HG03280 (cell line): ENCODE measurements around the gene RBBP8.
"Not testable (repeated sequence)": the region's sequence is repeated elsewhere in the genome, so short reads cannot be mapped to it uniquely, and the experiment has no call there.

ENCODE experiments used
- ATAC-seq: cut with Tn5 transposase; IDR thresholded peaks from one replicate; pipeline ENCODE4 v1.9.1; 2021; ENCODE audit warnings: mild to moderate bottlenecking, moderate library complexity; ENCODE audit not compliant: unreplicated experiment

The RBBP8 gene

DNA sequence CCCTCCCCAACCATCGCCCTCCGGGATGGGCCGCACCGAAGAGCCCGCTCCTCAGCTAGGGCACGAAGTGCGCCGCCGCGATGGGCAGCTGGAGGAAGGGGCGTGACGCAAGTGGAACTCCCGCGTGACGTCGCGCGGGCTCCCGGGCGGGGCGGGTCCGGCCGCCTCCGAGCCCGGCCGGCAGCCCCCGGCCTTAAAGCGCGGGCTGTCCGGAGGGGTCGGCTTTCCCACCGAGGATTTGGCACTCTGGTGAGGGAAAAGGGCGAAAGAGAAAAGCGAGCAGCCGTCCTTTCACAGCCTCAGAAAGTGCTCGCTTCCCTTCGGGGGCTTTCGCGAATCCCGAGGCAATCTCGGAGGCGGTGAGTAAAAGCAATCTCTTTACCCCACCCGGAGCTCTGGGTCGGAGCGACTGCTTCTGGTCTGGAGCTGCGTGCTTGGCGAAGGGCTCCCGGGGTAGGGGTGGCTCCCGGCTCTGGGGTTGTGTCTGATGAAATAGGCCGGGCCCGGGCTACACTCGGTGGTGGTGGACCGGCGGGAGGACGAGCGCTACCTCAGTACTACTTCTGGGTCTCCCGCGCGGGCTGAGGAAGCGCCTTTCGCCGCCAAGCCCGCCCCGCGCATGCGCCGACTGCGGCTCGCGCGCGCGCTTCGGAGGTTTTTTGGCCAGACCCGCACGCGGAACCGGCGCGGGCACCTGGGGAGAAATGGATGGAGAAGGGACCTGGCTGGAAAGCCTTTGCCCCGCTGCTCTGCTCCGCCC is at the start of gene RBBP8:
Gene RBBP8, plus strand, starts transcription at position 123 of the 760 bp plus-strand sequence. CDS start 3,524 bp downstream, outside the sequence.
- ATAC-seq = peak; percentile 81

DNA sequence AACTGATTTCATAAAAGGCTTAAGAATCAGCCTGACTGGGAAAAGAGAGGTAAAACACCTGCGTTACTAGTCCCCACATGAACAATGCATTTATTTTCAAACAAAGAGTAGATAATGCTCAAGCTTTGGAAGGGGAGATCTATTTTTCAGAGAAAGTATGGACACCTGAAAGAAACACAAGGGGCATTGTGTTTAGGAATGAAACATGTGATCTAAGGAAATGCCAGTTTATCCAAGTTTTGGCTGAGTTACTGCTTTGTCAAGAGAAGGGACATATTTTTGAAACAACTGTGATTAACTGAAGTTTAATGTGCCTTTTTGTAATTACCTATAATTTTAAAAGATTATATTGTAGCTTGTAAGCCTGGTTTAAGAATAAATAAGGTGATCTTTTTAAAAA is 49.3 kb upstream of the RBBP8 start:
- no peak for ATAC-seq

DNA sequence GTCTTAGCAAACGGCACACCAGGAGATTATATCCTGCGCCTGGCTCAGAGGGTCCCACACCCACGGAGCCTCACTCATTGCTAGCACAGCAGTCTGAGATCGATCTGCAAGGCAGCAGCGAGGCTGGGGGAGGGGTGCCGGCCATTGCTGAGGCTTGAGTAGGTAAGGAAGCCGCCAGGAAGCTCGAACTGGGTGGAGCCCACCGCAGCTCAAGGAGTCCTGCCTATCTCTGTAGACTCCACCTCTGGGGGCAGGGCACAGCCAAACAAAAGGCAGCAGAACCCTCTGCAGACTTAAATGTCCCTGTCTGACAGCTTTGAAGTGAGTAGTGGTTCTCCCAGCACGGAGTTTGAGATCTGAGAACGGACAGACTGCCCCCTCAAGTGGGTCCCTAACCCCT is 47.4 kb upstream of the RBBP8 start:
- ATAC-seq = not testable (repeated sequence)

DNA sequence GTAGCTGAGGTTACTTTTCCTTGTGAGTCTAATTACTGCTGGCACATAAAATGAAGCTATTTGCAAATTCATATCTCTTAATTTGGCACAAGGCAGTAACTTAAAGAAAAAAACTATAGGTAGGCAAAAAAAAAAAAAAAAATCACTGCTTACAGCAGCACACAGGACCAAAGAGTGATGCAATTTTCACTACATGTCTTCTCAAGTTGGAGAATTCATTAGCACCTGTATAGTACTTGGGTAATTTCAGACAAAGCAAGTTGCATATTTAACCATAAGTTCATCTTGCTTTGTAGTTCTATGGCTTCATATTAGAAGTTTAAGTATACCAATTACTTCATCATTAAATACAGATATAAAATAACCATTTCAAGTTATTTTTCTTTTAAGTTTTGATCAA is 33.7 kb upstream of the RBBP8 start:
- no peak for ATAC-seq

DNA sequence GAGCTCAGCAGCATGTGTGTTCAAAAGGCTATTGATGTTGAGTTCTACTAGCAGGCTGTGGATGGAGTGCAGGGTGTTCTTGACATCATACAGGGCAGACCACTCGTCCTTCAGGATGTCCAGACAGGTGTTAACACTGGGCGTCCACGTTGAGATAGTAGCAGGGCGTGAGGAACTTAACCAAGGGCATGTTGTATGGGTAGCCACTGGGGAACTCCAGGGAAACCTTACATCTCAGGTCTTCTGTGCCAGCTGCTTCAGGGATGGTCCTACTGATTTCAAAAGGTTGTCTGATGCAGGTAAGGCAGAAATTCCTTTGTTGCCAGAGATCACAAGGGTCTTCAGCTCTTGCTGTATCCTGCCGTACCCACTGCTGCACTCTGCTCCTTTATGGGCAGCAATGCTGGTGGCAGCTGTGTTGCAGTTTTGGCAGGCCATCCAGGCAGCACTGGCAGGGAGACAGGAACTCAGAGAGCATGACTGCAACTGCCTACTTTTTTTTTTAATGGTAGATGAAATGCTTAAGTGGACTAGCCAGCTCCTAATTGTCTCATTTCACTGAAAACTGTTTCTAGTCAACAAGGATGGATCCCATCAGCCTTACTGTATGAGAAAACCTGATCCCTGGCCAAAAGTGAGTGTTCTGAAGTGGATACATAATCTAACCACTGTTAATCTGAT is 32.4 kb upstream of the RBBP8 start:
- ATAC-seq = no peak

DNA sequence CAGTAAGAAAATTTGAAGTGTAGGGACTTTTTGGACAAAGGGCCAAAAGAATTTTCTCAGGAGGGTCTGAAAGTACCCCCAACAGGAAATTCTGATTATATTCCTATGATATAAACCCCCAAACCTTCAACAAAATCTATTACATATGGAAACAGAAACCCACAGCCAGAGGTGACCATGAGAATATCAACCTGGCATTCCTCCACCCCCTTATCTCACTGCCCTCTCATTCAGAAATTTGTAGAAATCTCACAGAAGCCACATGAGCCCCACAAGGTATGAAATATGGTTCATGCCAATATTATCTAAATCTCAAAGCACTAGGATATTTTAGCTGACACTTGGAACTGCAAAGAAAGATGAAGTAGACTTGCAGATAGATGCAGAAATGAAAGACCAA is 31.0 kb upstream of the RBBP8 start:
- no peak for ATAC-seq

DNA sequence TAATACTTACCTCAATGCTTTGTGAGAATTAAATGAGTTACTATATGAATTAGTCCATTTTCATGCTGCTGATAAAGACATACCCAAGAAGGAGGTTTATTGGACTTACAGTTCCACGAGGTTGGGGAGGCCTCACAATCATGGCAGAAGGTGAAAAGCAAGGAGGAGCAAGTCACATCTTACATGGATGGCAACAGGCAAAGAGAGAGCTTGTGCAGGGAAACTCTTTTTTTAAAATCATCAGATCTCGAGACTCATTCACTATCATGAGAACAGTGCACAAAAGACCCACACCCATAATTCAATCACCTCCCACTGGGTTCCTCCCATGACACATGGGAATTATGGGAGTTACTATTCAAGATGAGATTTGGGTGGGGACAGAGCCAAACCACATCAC is 29.9 kb upstream of the RBBP8 start:
- not testable (repeated sequence) for ATAC-seq

DNA sequence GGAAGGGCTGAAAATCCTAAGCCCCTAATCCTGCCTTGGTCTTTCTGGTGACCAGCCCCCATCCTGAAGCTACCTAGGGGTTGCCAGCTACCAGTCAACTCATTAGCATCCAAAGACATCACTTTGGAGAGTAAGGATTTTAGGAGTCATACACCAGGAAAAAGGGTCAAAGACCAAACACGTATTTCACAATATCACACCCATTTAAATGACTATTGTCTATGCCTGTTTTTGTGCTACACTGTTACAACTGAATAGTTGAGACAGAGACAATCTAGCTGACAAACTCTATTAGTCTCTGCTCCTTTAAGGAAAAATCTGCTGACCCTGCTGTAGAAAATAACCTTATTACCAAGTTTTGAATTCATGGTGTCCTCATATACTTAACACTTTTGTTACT is 21.0 kb upstream of the RBBP8 start:
- ATAC-seq = no peak

DNA sequence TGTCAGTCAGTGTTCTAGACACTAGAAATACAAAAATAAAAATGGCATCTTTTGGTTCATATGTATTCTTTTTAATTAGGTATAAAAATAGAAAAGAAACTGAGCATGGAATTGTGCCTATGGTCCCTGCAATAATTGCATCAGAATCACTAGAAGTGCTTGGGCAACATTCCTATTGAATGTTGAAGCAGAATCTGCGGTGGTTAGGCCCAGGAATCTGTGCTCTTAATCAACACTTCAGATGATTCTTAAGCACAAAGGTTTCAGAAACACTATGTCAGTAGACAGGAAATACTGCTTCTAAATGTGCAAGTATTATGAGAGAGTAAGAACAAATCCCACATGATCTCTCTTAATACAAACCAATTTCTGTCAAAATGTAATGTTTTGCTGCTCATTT is 20.3 kb upstream of the RBBP8 start:
- ATAC-seq = no peak

DNA sequence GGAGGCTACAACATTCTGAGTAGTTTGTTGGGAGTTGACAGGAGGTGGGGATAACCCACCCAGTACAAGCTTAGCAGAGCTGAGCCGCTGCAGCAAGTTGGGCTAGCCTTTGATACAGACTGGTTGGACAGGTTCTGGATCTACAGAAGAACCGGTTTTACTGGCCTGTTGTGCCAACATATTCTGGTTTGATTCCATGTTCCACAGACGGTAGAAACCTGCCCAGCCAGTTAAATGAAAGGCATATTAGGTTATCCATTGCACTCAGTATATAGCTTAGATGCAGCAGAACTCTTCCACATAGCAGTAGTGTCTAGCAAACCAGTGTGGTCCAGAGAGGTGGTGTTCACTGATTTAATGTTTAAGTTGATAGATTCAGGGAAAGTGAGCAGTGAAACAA is 19.3 kb upstream of the RBBP8 start:
- ATAC-seq = no peak

DNA sequence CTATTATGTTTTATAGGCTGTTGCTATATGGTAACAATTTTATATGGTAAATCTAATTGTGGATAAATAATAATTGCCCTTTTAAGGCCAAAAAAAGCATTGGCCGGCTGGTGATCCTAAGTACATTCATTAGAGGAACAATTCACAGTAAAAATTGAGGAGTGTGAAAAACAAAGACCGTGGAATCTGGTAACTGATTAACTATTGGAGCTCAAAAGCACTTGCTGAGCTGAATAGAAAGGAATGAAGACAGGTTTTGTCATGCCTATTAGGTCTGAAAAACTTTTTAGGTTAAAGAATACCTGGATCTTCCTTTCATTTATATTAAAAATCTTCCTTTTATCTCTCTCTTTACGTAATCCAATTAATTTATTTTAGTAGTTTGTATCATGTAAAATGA is 18.5 kb upstream of the RBBP8 start:
- ATAC-seq = no peak

DNA sequence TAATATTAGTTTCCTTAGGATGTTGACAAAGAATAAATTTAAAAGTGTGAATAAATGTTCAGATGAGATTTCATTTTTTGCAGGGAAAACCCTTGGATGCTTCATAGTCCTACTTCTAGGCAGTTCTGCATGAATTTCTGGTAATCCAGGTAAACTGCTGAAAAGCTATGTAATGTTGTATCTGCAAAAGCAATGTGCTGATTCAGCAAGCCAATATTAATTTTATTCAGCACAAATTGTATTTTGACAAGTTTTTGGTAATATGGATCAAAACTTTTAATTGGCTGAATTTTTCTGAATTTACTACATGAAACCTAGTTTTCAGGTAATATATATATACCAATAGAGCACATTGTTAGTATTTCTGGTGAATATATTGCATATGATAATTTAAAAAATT is 17.8 kb upstream of the RBBP8 start:
- ATAC-seq = no peak

DNA sequence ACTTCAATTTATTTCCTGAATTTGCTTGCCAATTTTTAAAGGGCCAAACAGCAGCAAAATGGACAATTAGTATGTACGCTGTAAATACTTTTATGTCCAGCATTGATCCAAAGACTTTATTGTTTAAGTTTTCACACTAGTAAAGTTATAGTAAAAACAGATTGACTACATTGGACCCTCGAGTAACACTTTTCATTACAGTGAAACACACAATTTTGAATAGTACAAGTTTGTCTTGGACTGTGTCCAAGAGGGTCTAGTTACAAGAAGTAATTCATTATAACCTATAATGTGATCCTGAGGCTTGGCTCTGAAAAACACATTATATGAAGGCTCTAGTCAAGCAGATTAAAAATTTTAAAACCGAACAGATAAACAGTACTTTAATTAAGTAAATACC is 11.4 kb upstream of the RBBP8 start:
- ATAC-seq = no peak

DNA sequence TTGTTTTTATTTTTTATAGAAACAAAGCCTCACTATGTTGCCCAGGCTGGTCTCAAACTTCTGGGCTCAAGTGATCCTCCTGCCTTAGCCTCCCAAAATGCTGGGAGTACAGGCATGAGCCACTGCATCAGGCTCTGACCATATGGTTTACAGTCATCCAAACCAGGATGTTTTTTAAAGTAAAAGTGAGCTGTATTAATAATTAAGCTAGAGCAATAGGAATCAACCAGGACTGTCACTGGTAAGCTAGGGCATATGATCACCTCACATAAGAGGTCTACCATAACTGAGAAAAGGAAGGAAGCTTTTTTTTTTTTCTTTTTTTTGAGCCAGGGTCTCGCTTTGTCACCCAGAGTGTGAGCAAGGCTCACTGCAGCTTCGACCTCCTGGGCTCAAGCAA is 8.5 kb upstream of the RBBP8 start:
- no peak for ATAC-seq

DNA sequence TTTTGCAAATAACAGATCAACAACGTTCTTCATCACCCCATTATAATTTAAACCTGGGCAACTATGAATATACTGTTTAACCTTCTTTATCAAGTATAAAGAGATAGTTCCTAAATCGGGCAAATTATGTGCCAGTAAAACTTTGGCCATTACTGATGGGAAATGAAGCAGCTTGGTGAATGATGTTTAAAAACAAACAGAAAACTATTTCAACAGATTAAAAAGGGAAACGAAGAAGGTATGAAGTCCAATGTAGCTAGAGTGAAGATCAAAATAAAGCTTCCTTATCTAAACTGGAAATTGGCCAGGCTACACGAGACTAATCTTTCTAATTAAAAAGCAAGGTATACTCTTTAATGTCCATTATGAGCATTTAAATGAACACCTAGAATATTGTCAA is 6.7 kb upstream of the RBBP8 start:
- ATAC-seq = no peak

DNA sequence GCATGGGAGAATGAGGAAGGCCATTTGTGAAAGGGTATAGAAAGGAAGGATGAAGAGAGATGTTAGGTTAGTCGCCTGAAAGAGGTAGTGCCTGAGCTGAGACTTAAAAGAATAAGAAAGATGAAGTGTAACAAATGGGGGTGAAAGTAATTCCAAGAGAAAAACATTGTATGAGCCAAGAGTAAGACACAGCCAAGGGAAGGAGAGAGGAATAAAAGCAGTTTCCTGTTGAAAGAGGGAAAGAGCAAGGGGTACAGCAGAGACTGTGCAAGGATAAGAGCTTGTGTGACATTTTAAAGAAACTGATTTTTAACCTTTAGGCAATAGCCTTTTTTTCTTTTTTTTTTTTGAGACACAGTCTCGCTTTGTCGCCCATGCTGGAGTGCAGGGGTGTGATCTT is 4.8 kb upstream of the RBBP8 start:
- ATAC-seq = no peak

DNA sequence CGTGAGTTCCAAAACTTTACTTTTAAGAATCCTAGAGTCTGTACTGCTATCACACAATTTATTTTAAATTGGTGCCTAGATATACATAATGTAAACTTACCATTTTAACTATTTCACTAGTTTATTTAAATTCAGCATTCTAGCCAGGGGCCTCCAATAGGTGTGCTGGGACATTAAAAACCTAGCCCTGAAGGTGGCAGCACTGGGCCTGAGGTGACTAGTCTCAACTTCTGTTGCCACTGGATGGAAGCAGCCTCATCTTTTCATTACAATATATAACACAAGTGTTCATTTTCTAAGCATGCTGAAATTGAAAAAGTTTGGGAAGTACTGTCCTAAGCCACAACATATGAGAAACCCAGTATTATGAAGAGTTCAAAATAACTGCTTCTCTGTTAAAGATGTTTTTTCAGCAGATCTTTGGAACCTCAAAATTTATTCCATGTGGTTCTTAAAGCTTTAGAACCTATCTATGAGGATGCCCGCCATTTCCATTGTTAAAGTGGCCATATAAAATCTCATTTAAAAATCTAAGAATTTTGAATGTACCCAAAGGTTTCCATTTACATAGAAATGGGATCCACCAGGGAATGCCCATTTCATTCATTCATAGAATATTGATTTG is 2.9 kb upstream of the RBBP8 start:
- peak; percentile 42 for ATAC-seq

DNA sequence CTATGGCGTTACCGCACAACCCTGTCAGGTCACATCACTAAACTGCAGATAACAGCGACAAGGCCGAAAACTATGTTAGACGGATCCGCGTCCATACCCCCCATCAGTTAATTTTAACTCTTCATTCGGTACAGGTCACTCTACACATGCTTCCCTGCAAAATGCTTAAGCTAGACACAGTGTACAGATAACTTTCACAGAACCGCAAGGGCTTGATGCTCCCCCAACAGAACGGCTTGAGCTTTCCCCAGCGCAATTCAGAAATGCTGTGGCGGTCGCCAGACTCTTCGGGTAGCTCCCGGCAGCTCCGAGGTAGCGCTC is 283 bp upstream of the RBBP8 start:
- peak; percentile 31 for ATAC-seq

DNA sequence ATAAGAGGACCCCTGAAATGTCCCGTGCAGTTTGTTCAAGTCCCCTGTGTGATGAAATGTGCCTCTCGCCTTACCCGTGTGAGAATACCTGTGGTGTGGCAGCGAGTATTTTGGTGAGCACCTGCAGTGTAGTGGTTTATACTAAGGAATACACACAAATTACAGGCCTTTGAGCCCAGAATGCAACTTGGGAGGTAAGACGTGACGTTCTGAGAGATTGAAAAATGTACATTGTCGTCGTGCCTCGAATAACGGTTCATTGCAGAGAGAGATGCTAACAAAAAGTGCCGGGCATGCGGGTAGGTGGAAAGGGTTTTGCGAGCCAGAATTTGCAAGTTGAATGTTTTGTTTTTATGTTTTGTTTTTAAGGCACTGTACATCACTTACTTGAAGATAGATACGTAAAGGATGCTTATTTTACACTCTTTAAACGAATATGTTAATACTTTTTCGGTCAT is 867 bp downstream of the RBBP8 start:
- no peak for ATAC-seq

DNA sequence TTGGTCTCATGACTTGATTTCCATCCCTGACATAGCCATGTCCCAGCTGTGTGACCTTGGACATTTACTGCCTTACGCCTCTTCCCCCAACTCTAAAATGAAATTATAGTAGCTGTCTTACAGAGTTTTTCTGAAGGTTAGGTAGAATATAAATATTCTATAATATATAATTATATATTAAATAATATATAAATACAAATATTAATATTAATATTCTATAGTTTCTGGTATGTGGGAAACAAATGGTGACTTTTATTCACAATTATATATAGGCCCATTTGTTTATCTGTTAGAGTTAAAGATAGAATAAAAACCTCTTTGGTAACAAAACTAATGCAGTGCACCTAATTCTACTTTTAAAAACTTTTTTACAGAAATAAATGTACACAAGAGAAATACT is 1.7 kb downstream of the RBBP8 start:
- no peak for ATAC-seq

DNA sequence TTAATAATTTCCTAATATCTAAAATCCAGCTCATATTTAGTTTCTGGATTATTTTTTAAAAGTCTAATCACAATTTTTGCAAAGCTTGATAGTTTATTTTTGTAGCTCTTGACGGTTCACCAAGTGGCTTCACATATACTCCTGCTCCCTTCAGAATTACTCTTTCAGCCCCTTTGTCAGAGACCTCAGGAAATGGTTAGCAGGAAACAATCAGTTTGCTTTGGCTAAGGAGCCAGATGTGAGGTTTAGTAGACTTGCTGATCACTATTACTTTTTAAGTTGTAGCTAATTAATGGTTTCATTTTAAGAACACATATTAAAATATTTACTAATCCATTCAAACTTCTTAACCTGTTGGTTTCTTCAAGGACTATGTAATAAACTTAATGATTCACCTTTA is 2.3 kb downstream of the RBBP8 start:
- ATAC-seq = no peak

DNA sequence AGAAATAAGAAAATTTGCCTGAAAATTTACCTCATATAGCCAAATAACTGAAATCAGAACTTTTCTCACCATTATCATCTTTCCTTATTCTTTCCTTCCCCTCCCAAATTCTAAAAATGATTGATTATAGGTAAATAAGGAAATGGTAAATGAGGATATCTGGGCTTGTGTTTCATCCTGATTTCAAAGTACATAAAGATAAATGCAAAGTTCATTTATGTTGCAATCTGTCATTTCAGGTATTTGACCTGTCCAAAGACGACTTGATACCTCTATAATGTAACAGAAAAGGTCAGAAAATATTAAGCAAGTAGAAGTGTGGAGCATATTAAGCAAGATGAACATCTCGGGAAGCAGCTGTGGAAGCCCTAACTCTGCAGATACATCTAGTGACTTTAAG is 3.4 kb downstream of the RBBP8 start:
- ATAC-seq = no peak
